Bronchial epithelial cell (primary cell): ENCODE results near the gene MRPL43. TPM values are rescaled to one million over a fixed set of nuclear protein-coding genes. Genes with fewer than 3 reads are reported as not detected.

Source experiments
- DNase-seq: peaks from one replicate; pipeline ENCODE4 v3.0.0-alpha.2; 2010; ENCODE audit warnings: low read depth
- FAIRE-seq: peaks from 2 replicates; lab custom pipeline; 2011; peaks lifted over from hg19 to GRCh38; lab: Jason Lieb, UNC
- H3K27me3 ChIP-seq: 2 replicates; pipeline ENCODE4 v1.5.1; 2011; ENCODE audit warnings: low read length; ENCODE audit not compliant: control insufficient read depth, insufficient read depth
- H3K36me3 ChIP-seq: 2 replicates; pipeline ENCODE4 v1.5.1; 2011; ENCODE audit warnings: low read length; ENCODE audit not compliant: control insufficient read depth, insufficient read depth
- H3K4me3 ChIP-seq: 2 replicates; pipeline ENCODE4 v1.5.1; 2011; ENCODE audit warnings: mild to moderate bottlenecking, low read depth, low read length, control low read depth
- total RNA-seq: library from RNA; depleted of rRNA; stranded (reverse); fragments of >200 nt; gene quantifications from 2 replicates; pipeline ENCODE4 v1.2.1, GENCODE V29; 2014
- TF ChIP-seq, protein P1 (sequence below): IDR thresholded peaks from 2 replicates; pipeline ENCODE4 v1.5.1; 2011; ENCODE audit warnings: mild to moderate bottlenecking, moderate library complexity, low read length, control low read depth, inconsistent platforms; ENCODE audit not compliant: insufficient read depth, severe bottlenecking

MRPL43 gene
- total RNA-seq, 1 donor from 2014 or later = 73.5 TPM

DNA sequence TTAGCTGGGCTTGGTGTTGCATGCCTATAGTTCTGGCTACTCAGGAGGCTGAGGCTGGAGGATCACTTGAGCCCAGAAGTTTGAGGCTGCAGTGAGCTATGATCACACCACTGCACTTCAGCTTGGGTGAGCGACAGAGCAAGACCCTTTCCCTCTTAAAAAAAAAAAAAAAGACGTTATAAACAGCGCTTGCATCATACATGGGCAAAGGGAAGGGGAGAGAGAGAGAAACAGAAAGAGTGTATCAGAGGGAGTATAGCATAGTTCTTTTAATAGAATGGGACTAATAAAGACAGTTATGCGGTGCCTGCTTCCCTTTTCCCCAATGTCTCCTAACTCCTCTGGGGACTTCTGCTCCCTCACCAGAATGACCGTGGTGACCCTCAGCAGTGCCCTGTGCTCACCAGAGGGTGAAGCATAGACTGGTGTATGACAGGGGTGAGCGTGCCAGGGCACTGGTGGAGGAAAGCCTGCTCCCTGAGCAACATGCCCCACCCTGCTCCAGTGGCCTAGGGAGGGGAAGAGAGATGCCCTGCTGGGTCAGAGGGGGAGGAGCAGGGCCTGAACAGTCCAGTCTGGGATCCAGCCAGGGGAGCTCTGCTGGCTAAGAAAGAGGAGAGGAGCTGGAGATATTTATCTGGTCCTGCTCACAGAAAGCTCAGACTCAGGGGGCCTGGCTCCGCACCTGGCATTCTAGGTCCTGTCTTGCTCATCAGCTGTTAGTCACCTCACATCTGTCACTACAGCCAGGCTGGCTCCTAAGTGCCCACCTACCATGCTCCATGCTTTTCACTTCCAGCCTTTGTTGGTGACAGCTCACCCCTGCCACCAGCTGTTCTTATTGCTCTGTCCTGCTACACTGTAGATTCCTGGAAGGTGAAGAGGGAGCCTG lies 41.4 kb upstream of the MRPL43 start:
- Histone ChIP-seq H3K36me3 (no peaks in the 10 kb centered on the region), H3K27me3 (no peaks in the 10 kb centered on the region), H3K4me3 (no peak overlapping the region)
- DNase-seq (no peak), FAIRE-seq (no peak)
- TF ChIP-seq, protein P1, sequence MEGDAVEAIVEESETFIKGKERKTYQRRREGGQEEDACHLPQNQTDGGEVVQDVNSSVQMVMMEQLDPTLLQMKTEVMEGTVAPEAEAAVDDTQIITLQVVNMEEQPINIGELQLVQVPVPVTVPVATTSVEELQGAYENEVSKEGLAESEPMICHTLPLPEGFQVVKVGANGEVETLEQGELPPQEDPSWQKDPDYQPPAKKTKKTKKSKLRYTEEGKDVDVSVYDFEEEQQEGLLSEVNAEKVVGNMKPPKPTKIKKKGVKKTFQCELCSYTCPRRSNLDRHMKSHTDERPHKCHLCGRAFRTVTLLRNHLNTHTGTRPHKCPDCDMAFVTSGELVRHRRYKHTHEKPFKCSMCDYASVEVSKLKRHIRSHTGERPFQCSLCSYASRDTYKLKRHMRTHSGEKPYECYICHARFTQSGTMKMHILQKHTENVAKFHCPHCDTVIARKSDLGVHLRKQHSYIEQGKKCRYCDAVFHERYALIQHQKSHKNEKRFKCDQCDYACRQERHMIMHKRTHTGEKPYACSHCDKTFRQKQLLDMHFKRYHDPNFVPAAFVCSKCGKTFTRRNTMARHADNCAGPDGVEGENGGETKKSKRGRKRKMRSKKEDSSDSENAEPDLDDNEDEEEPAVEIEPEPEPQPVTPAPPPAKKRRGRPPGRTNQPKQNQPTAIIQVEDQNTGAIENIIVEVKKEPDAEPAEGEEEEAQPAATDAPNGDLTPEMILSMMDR = no peak

DNA sequence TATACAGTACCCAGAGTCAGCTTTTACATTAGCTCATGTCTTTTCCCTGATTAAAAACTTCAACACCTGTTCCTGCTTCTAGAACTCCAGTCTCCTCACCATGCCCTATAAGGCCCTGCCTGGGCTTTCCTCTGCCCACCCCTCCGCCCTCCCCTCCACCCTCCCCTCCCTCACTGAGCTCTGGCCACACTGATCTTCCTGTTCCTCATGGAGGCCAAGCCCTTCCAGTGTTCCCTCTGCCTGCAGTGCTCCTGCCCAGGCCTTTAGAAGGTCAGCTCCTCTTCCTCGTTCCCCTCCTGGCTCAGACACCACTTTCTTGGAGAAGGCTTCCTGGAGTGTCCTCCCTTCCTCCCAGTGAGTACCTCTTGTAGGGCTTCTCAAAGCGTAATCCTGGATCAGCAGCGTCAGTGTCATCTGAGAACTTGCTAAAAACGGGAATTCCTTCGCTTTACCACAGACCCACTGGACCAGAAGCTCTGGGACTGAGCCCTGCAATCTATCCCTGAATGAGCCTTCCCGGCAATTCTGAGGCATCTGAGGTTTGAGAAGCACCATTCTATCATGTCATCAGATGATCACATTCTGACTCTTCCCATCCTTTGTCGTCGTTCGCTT lies 39.9 kb upstream of the MRPL43 start:
- H3K4me3 ChIP-seq = no peak overlapping the region
- H3K27me3 ChIP-seq = no peaks in the 10 kb centered on the region
- TF ChIP-seq, protein P1 = no peak
- DNase-seq = no peak
- no peaks in the 10 kb centered on the region for H3K36me3 ChIP-seq
- peak; percentile 50 for FAIRE-seq

DNA sequence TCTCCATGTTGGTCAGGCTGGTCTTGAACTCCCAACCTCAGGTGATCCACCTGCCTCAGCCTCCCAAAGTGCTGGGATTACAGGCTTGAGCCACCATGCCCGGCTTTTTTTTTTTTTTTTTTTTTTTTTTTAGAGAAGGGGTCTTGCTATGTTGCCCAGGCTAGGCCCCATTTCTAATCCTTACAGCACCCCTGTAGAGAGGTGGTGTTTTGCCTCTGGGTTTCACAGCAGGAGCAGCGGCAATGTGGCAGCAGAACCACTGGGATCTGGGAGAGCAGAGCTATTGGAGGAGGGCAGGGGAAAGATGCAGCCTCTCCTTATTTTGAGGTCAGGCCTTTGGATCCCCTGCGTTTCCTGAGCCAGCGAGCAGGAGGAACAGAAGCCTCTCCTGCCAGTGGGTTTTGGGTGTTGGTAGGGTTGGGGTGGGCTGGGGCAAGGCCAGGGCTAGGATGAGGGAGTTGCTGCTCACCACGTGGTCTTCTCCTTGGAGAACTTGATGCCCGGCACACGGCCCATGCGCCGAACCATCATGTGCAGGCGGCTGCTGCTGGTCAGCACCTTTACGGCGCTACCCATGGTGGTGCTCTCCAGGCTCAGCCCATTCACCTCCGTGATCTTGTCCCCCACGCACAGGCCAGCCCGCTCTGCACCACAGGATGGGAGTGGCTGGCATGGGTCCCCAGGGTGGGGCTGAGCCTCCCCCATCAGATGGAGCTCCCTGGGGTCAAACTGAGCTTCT lies 35.8 kb upstream of the MRPL43 start:
- TF ChIP-seq, protein P1 = no peak
- FAIRE-seq (no peak), DNase-seq (no peak)
- H3K4me3 ChIP-seq = no peak overlapping the region
- peaks cover 3% of the 10 kb centered on the region for H3K27me3 ChIP-seq
- H3K36me3 ChIP-seq = no peaks in the 10 kb centered on the region

DNA sequence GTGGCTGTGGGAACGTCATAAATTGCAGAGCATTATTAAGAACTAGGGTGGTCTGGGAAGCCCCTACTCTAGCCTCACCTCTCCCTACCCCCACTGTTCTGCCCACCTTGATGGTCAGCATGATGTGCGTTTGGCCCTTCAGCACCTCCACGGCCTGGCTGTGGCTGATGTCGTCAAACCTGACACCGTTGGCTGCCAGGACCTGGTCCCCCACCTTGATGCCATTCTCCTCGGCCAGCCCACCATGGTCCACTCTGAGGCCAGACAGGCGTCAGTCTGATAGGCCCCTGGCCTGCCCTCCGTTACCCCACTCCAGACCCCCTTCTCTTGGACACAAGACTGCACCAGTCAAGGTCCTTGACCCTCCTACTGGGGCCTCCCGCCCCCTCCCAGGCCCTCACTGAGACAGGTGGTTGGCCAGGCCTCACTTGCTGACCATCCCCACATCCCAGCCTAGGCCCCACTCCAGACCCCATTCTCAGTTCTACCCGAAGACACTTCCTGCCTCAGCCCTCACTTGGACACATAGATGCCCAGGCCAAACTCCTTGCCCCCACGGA lies 34.5 kb upstream of the MRPL43 start:
- TF ChIP-seq, protein P1 = no peak
- H3K4me3 ChIP-seq = no peak overlapping the region
- no peak for FAIRE-seq

DNA sequence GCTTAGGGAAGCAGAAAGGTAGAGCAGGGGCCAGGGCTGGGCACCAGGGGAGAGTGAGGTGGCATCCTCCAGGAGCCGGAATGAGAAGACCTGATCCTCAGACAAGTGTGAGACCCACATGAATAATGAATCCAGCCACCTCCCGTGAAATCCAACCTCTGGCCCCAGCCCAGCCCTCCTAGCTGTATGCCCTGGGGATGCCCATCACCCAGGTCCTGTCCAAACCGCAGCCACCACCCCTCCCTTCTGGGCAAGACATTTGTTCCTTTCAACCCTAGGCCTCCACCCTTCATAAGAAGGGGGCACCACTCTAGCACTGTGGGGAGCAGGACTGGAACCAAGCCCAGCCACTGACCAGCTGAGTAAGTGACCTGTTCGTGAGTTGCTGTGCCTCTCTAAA lies 33.9 kb upstream of the MRPL43 start:
- Histone ChIP-seq H3K36me3 (no peaks in the 10 kb centered on the region), H3K27me3 (peaks cover 6% of the 10 kb centered on the region), H3K4me3 (no peak overlapping the region)
- FAIRE-seq (no peak), DNase-seq (no peak)
- TF ChIP-seq, protein P1 = no peak

More for the DNA sequence above, 34.5 kb upstream of the MRPL43 start:
- Histone ChIP-seq H3K27me3 (peaks cover 6% of the 10 kb centered on the region), H3K36me3 (no peaks in the 10 kb centered on the region)
- no peak for DNase-seq
